ENCODE results near the gene THUMPD3.

- TF ChIP-seq CTCF (IDR thresholded peaks at IDR 0.05; ENCODE audit: low read depth, low read length) (no peak), MYC (IDR thresholded peaks at IDR 0.05; ENCODE audit: low read depth, low read length) (no peak)
Observed at GRCh38 chr3:9384141-9384828, 21.4 kb downstream of the THUMPD3 start.
